Endothelial cell of umbilical vein (primary cell): ENCODE results near the gene BTN3A1. TPM values are rescaled to one million over a fixed set of nuclear protein-coding genes. Genes with fewer than 3 reads are reported as not detected.

Experiments used
- BruUV-seq: library from RNA; stranded (reverse); fragments of 400-500 nt; replicated peaks from 2 replicates; lab custom pipeline; 2021; lab: Mats Ljungman, UMichigan
- CTCF ChIA-PET: fragments of 300-600, 350-600 bp; sonication (Branson Sonifier 250); formaldehyde crosslinking; loops from one replicate; lab custom pipeline; 2021; ENCODE audit warnings: antibody characterized with exemption, inconsistent platforms; lab: Charles Lee
- POLR2A ChIA-PET: fragments of 300-600, 350-600 bp; sonication (Branson Sonifier 250); formaldehyde crosslinking; loops from one replicate; lab custom pipeline; 2021; ENCODE audit warnings: antibody characterized with exemption, inconsistent platforms; lab: Charles Lee
- DNase-seq: peaks from one replicate; pipeline ENCODE4 v3.0.0-alpha.2; 2011; ENCODE audit warnings: low read depth, low spot score
- FAIRE-seq: peaks from 2 replicates; lab custom pipeline; 2011; peaks lifted over from hg19 to GRCh38; lab: Jason Lieb, UNC
- H2AFZ ChIP-seq: 2 replicates; pipeline ENCODE4 v1.6.0; 2012; ENCODE audit warnings: low read depth, low read length, control low read depth, inconsistent platforms
- H3K27ac ChIP-seq: 2 replicates; pipeline ENCODE4 v1.5.1; 2011; ENCODE audit warnings: low read depth, mild to moderate bottlenecking, control low read depth, low read length, moderate library complexity; ENCODE audit not compliant: insufficient read depth
- H3K27me3 ChIP-seq, 2 experiments: 2 replicates each; pipeline versions ENCODE4 v1.6.0 to v1.6.1; 2011; ENCODE audit warnings: low read length in 2 of 2, mixed read lengths in 1 of 2; ENCODE audit not compliant: control insufficient read depth in 2 of 2, insufficient read depth in 2 of 2
- H3K36me3 ChIP-seq, 2 experiments: 2 replicates in 1 of 2; 3 replicates in 1 of 2; pipeline ENCODE4 v1.5.1; 2011; ENCODE audit warnings: low read length in 2 of 2, mild to moderate bottlenecking in 1 of 2, moderate library complexity in 1 of 2; ENCODE audit not compliant: control insufficient read depth in 2 of 2, insufficient read depth in 2 of 2; ENCODE audit errors: extremely low read depth in 1 of 2
- H3K4me1 ChIP-seq: 3 replicates; pipeline ENCODE4 v1.5.1; 2011; ENCODE audit warnings: mild to moderate bottlenecking, low read length; ENCODE audit not compliant: control insufficient read depth, insufficient read depth; ENCODE audit errors: extremely low read depth
- H3K4me2 ChIP-seq: 2 replicates; pipeline ENCODE4 v1.6.1; 2011; ENCODE audit warnings: low read length, control low read depth, mixed read lengths; ENCODE audit not compliant: insufficient read depth
- H3K4me3 ChIP-seq, 3 experiments: fragments of 200-600 bp in 1 of 3; sonication (generic), shearing (Covaris generic) in 1 of 3; replicated peaks in 1 of 3; 2 replicates each; pipeline ENCODE4 v1.5.1; 2011 to 2016; ENCODE audit warnings: control low read depth in 3 of 3, low read length in 3 of 3, mild to moderate bottlenecking in 2 of 3, inconsistent platforms in 1 of 3, low read depth in 1 of 3, moderate library complexity in 1 of 3; ENCODE audit not compliant: insufficient read depth in 1 of 3
- H3K79me2 ChIP-seq: 2 replicates; pipeline ENCODE4 v1.6.0; 2012; ENCODE audit warnings: low read length, inconsistent platforms; ENCODE audit not compliant: control insufficient read depth, insufficient read depth
- H3K9ac ChIP-seq: replicated peaks from 2 replicates; pipeline ENCODE3; 2011; ENCODE audit warnings: low read length, control low read depth; ENCODE audit not compliant: insufficient read depth; ENCODE audit errors: extremely low read depth
- H3K9me1 ChIP-seq: replicated peaks from 3 replicates; pipeline ENCODE4 v1.6.0; 2011; ENCODE audit warnings: mild to moderate bottlenecking, low read length; ENCODE audit not compliant: control insufficient read depth, insufficient read depth; ENCODE audit errors: extremely low read depth
- H3K9me3 ChIP-seq: replicated peaks from 2 replicates; pipeline ENCODE4 v1.5.1; 2012; ENCODE audit warnings: low read length, inconsistent platforms; ENCODE audit not compliant: control insufficient read depth, insufficient read depth
- H4K20me1 ChIP-seq: replicated peaks from 2 replicates; pipeline ENCODE3; 2011; ENCODE audit warnings: mild to moderate bottlenecking, low read length; ENCODE audit not compliant: control insufficient read depth, insufficient read depth; ENCODE audit errors: extremely low read depth
- CTCF ChIP-seq, 2 donors: IDR thresholded peaks; 1 replicate in 1 of 2; 2 replicates in 1 of 2; pipeline ENCODE4 v1.5.1; 2011; ENCODE audit warnings: low read length in 2 of 2, mild to moderate bottlenecking in 2 of 2, moderate library complexity in 2 of 2, control low read depth in 1 of 2, inconsistent platforms in 1 of 2, low read depth in 1 of 2; ENCODE audit not compliant: insufficient read depth in 1 of 2; ENCODE audit errors: extremely low read depth in 1 of 2
- EZH2 ChIP-seq: IDR thresholded peaks from 2 replicates; pipeline ENCODE4 v1.6.1; 2012; ENCODE audit warnings: borderline replicate concordance, low read depth, mild to moderate bottlenecking, moderate library complexity, low read length, inconsistent platforms; ENCODE audit not compliant: severe bottlenecking
- FOS ChIP-seq: IDR thresholded peaks from 2 replicates; pipeline ENCODE4 v1.6.1; 2011; ENCODE audit warnings: mild to moderate bottlenecking, low read length, moderate library complexity, borderline replicate concordance; ENCODE audit not compliant: insufficient read depth
- GATA2 ChIP-seq: IDR thresholded peaks from 2 replicates; pipeline ENCODE4 v1.7.0; 2011; ENCODE audit warnings: low read depth, mild to moderate bottlenecking, moderate library complexity, mixed read lengths, low read length; ENCODE audit not compliant: insufficient read length, insufficient read depth
- JUN ChIP-seq: IDR thresholded peaks from 2 replicates; pipeline ENCODE4 v1.6.1; 2011; ENCODE audit warnings: borderline replicate concordance, low read depth; ENCODE audit not compliant: insufficient read length, insufficient read depth
- MAX ChIP-seq: IDR thresholded peaks from 2 replicates; pipeline ENCODE4 v1.6.1; 2011; ENCODE audit not compliant: insufficient read depth, insufficient read length
- MYC ChIP-seq: IDR thresholded peaks from one replicate; pipeline ENCODE4 v1.6.1; 2011; ENCODE audit warnings: mild to moderate bottlenecking, low read depth, low read length
- POLR2A ChIP-seq: IDR thresholded peaks from 2 replicates; pipeline ENCODE4 v1.6.1; 2012; ENCODE audit warnings: low read depth, mild to moderate bottlenecking, control low read depth, low read length
- POLR2AphosphoS5 ChIP-seq: IDR thresholded peaks from 2 replicates; pipeline ENCODE4 v1.6.1; 2012; ENCODE audit warnings: low read depth, mild to moderate bottlenecking, control low read depth, low read length, moderate library complexity; ENCODE audit not compliant: insufficient read depth
- dilution Hi-C: fragments of 300-500 bp; cut with MboI; formaldehyde crosslinking; loops from one replicate; pipeline ENCODE4 v1.15.0; 2019; ENCODE audit warnings: low sequenced_read_pairs; ENCODE audit not compliant: extremely low pct_ligation_motif_present
- intact Hi-C: fragments of 100-400 bp; cut with micrococcal nuclease; formaldehyde crosslinking; loops from one replicate; pipeline ENCODE4 v1.10.0; 2022
- polyA plus RNA-seq, 4 experiments: library from polyadenylated mRNA; depleted of rRNA in 3 of 4; stranded (reverse) in 3 of 4; unstranded in 1 of 4; fragments of >200 nt; gene quantifications; 2 replicates each; pipeline versions ENCODE4 v1.2.1 to v1.2.3, GENCODE V29; 2011 to 2012; ENCODE audit warnings: missing spikeins in 1 of 4
- total RNA-seq: library from RNA; stranded (reverse); gene quantifications from 2 replicates; pipeline ENCODE4 v1.2.3, GENCODE V29; 2021

The BTN3A1 gene
- total and polyA plus RNA-seq, 2 donors (not counting 3 experiments of a cell fraction or from before 2014, with no cell fraction given) = 7.6 to 12.1 TPM

- ChIA-PET POLR2A (no interaction called here), CTCF (no interaction called here)
- H3K79me2 ChIP-seq = no peaks in the 10 kb centered on the region
- H3K36me3 ChIP-seq = no peaks in the 10 kb centered on the region
- no peaks in the 10 kb centered on the region for H4K20me1 ChIP-seq
- H3K9ac ChIP-seq = no peak overlapping the region
- dilution Hi-C loops (no loop called here), intact Hi-C loops (no loop called here)
- H3K9me3 ChIP-seq = no peaks in the 10 kb centered on the region
- H3K27me3 ChIP-seq = no peaks in the 10 kb centered on the region
- DNase-seq (no peak), FAIRE-seq (no peak)
- H3K9me1 ChIP-seq = no peaks in the 10 kb centered on the region
- no peaks in the 10 kb centered on the region for H3K4me1 ChIP-seq
- H3K4me2 ChIP-seq = no peak overlapping the region
- H3K4me3 ChIP-seq = no peak overlapping the region
- TF ChIP-seq JUN (no peak), MAX (no peak), FOS (no peak), MYC (no peak), GATA2 (no peak), EZH2 (no peak), POLR2A (no peak), POLR2AphosphoS5 (no peak), CTCF (IDR thresholded peaks at IDR 0.05; ENCODE audit: extremely low read depth in 1 of 2, insufficient read depth in 1 of 2, low read depth in 1 of 2, low read length in 2 of 2) (no peak)
- H2AFZ ChIP-seq = no peak overlapping the region
- BruUV-seq = no TSS peak
- no peak overlapping the region for H3K27ac ChIP-seq
Measured at GRCh38 chr6:26372308-26373144, 29.5 kb upstream of the BTN3A1 start.
